ENCODE data around the gene APOC4.

DNA sequence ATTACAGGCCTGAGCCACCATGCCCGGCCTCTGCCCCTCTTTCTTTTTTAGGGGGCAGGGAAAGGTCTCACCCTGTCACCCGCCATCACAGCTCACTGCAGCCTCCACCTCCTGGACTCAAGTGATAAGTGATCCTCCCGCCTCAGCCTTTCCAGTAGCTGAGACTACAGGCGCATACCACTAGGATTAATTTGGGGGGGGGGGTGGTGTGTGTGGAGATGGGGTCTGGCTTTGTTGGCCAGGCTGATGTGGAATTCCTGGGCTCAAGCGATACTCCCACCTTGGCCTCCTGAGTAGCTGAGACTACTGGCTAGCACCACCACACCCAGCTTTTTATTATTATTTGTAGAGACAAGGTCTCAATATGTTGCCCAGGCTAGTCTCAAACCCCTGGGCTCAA is 32.3 kb upstream of the APOC4 start:
- TF ChIP-seq EZH2 (IDR thresholded peaks at IDR 0.05; ENCODE audit: low read depth, unreplicated experiment) (no peak), POLR2AphosphoS5 (IDR thresholded peaks at IDR 0.05; ENCODE audit: low read depth) (no peak), EZH2phosphoT487 (IDR thresholded peaks at IDR 0.05; ENCODE audit: unreplicated experiment) (no peak), CREB1 (CRISPR knock-in tag; IDR thresholded peaks at IDR 0.05; ENCODE audit: low read depth) (no peak), JUNB (IDR thresholded peaks at IDR 0.05; ENCODE audit: unreplicated experiment) (no peak), STAT1 (IDR thresholded peaks at IDR 0.05; ENCODE audit: unreplicated experiment) (no peak), ZNF114 (CRISPR knock-in tag; IDR thresholded peaks at IDR 0.05) (no peak), NANOG (IDR thresholded peaks at IDR 0.05; ENCODE audit: borderline replicate concordance) (no peak)
- TF ChIP-seq, protein P1, sequence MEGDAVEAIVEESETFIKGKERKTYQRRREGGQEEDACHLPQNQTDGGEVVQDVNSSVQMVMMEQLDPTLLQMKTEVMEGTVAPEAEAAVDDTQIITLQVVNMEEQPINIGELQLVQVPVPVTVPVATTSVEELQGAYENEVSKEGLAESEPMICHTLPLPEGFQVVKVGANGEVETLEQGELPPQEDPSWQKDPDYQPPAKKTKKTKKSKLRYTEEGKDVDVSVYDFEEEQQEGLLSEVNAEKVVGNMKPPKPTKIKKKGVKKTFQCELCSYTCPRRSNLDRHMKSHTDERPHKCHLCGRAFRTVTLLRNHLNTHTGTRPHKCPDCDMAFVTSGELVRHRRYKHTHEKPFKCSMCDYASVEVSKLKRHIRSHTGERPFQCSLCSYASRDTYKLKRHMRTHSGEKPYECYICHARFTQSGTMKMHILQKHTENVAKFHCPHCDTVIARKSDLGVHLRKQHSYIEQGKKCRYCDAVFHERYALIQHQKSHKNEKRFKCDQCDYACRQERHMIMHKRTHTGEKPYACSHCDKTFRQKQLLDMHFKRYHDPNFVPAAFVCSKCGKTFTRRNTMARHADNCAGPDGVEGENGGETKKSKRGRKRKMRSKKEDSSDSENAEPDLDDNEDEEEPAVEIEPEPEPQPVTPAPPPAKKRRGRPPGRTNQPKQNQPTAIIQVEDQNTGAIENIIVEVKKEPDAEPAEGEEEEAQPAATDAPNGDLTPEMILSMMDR (conservative IDR thresholded peaks at IDR 0.05; ENCODE audit: low read depth in 2 of 2) = no peak
- TF ChIP-seq, protein P2, sequence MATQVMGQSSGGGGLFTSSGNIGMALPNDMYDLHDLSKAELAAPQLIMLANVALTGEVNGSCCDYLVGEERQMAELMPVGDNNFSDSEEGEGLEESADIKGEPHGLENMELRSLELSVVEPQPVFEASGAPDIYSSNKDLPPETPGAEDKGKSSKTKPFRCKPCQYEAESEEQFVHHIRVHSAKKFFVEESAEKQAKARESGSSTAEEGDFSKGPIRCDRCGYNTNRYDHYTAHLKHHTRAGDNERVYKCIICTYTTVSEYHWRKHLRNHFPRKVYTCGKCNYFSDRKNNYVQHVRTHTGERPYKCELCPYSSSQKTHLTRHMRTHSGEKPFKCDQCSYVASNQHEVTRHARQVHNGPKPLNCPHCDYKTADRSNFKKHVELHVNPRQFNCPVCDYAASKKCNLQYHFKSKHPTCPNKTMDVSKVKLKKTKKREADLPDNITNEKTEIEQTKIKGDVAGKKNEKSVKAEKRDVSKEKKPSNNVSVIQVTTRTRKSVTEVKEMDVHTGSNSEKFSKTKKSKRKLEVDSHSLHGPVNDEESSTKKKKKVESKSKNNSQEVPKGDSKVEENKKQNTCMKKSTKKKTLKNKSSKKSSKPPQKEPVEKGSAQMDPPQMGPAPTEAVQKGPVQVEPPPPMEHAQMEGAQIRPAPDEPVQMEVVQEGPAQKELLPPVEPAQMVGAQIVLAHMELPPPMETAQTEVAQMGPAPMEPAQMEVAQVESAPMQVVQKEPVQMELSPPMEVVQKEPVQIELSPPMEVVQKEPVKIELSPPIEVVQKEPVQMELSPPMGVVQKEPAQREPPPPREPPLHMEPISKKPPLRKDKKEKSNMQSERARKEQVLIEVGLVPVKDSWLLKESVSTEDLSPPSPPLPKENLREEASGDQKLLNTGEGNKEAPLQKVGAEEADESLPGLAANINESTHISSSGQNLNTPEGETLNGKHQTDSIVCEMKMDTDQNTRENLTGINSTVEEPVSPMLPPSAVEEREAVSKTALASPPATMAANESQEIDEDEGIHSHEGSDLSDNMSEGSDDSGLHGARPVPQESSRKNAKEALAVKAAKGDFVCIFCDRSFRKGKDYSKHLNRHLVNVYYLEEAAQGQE (IDR thresholded peaks at IDR 0.05; ENCODE audit: unreplicated experiment) = no peak
- TF ChIP-seq, protein P3, sequence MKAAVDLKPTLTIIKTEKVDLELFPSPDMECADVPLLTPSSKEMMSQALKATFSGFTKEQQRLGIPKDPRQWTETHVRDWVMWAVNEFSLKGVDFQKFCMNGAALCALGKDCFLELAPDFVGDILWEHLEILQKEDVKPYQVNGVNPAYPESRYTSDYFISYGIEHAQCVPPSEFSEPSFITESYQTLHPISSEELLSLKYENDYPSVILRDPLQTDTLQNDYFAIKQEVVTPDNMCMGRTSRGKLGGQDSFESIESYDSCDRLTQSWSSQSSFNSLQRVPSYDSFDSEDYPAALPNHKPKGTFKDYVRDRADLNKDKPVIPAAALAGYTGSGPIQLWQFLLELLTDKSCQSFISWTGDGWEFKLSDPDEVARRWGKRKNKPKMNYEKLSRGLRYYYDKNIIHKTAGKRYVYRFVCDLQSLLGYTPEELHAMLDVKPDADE (IDR thresholded peaks at IDR 0.05) = no peak

Data from GM23338 (cell line).